GM21367 (cell line): ENCODE measurements around the gene RBM18.

Experiments used
- ATAC-seq: cut with Tn5 transposase; IDR thresholded peaks from one replicate; pipeline ENCODE4 v1.9.1; 2021; ENCODE audit not compliant: unreplicated experiment

Gene RBM18

GRCh38 chr9:122264360-122265148 lies at the start of gene RBM18, which contains the start of gene MRRF:
TSS of gene RBM18 (minus strand) at chr9:122264840. CDS start at chr9:122261492, 3,348 bp downstream.
TSS of gene MRRF (plus strand) at chr9:122264882. CDS start at chr9:122270892, 6,010 bp downstream.
- peak; percentile 83 for ATAC-seq

GRCh38 chr9:122314165-122314564 lies 49.5 kb upstream of the RBM18 start:
- ATAC-seq: no peak

GRCh38 chr9:122309861-122310260 lies 45.2 kb upstream of the RBM18 start:
- ATAC-seq: no peak

DNA sequence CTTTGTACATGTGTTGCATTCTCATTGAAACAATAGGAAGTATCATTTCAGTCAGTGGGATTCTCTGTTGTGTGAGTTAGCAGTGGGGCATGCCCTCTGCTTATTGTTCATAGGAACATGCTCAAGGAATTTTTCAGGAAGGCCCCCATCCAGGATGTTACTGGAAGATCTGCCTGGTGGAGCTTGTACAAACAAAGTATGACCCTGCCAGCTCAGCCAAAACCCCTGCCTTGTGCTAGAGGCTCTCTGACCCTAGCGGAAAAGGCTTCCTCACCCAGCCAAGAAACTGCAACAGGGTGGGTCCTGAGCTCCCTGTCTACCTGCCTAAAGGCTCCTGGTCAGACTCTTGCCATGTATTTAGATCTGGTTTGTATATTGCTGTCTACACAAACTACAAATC lies 43.3 kb upstream of the RBM18 start:
- ATAC-seq: no peak

GRCh38 chr9:122307061-122307460 lies 42.4 kb upstream of the RBM18 start:
- no peak for ATAC-seq

GRCh38 chr9:122302237-122303093 lies 37.8 kb upstream of the RBM18 start:
- ATAC-seq: no peak

GRCh38 chr9:122297512-122297911 lies 32.9 kb upstream of the RBM18 start:
- ATAC-seq: no peak

- ATAC-seq: no peak
These were observed 29.9 kb upstream of the RBM18 start for GRCh38 chr9:122294531-122294930.

GRCh38 chr9:122291458-122291857 lies 26.8 kb upstream of the RBM18 start:
- ATAC-seq: no peak

GRCh38 chr9:122287214-122287720 lies 22.6 kb upstream of the RBM18 start:
- no peak for ATAC-seq

GRCh38 chr9:122286764-122287163 lies 22.1 kb upstream of the RBM18 start:
- ATAC-seq: peak; percentile 69

DNA sequence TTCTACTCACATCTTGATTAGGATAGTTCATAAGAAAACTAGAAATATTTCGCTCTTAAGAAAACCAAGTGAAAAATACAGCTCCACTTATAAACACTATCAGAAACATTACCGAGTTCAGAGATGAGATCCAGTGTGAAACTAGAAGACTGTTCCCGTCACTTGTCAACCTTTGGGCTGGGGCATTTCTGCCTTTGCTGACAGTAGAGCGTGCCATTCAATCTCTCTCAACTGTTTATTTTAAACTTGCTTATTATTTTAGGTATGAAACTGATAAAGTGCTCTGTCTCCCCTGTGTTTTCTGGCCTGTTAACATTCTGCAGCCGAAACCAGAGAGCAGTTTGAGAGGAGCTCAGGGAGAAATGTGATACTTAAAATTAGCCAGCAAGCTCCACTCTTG lies 16.7 kb upstream of the RBM18 start:
- ATAC-seq: no peak

DNA sequence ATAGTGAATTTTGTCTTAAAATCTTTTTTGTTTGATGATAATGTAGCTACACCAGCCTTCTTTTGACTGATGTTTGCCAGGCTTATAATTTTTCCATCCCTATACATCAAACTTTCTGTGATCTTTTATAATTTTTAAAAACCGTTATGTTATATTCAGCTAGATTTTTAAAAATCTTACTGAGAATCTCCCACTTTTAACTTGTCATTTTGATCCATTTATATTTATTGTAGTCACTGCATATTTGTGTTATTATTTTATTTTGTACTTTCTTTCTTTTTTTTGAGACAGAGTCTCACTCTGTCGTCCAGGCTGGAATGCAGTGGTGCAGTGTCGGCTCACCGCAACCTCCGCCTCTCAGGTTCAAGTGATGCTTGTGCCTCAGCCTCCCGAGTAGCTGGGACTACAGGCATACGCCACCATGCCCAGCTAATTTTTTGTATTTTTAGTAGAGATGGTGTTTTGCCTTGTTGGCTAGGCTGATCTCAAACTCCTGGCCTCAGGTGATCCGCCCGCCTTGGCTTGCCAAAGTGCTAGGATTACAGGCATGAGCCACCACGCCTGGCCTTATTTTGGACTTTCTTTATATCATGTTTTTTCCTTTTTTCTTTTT lies 12.8 kb upstream of the RBM18 start:
- no peak for ATAC-seq

DNA sequence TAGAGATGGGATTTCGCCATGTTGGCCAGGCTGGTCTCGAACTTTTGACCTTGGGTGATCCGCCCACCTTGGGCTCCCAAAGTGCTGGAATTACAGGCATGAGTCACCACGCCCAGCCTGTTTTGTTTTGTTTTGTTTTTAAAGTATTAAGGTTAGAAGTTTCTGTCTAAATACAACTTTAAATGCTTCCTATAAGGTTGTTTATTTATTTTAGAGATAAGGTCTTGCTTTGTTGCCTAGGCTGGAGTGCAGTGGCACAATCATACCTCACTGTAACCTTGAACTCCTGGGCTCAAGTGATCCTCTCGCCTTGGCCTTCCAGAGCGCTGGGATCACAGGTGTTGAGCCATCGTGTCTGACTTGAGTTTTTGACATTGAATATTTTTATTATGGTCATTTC lies 11.5 kb upstream of the RBM18 start:
- no peak for ATAC-seq

DNA sequence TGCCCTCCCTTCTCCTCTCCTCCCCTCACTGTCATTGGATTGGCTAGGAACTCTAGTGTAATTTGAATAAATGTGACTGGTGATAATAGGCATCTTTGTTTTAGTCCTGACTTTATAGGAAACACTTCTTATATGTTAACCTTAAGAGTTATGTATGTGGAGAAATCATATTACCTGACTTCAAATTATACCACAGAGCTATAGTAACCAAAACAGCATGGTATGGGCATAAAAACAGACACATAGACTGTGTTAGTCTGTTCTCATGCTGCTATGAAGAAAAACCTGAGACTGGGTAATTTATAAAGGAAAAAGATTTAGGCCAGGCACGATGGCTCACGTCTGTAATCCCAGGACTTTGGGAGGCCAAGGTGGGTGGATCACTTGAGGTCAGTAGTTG lies 9.4 kb upstream of the RBM18 start:
- ATAC-seq: no peak

- ATAC-seq: no peak
These were observed 3.6 kb upstream of the RBM18 start for GRCh38 chr9:122268041-122268814.

DNA sequence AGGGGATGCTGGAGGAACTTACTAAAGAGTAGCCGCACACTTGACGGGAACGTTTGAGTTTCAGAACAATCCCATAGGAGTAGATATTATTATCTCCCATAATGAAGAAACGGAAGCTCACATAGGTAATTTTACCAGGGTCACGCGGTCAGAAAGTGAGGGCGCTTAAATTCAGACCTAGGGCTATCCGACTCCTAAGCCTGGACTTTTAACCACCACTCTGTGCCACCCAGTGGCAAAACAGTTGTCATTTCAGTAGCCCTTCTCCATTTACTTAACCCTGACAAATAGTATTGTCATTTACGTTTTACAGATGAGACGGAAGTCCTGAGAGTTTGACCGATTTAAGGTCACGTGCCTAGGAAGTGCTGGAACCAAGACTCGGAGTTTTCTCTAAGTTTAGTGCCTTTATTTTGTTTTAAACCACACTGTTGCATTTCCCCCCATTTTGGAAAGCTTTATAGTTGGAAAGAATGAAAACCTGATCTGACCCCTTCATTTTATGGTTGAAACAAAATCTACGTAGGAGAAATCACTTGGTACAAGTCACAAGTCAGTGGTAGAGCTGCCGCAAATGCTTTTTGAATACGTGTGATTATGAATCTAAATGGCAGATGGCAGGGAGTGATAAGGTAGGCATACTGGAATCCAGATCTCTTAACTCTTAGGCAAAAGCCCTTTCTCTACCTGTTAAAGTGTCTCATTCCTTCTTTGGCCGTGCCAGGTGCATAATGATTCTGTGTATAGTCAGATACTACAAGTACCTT lies 692 bp upstream of the RBM18 start:
- peak; percentile 21 for ATAC-seq

DNA sequence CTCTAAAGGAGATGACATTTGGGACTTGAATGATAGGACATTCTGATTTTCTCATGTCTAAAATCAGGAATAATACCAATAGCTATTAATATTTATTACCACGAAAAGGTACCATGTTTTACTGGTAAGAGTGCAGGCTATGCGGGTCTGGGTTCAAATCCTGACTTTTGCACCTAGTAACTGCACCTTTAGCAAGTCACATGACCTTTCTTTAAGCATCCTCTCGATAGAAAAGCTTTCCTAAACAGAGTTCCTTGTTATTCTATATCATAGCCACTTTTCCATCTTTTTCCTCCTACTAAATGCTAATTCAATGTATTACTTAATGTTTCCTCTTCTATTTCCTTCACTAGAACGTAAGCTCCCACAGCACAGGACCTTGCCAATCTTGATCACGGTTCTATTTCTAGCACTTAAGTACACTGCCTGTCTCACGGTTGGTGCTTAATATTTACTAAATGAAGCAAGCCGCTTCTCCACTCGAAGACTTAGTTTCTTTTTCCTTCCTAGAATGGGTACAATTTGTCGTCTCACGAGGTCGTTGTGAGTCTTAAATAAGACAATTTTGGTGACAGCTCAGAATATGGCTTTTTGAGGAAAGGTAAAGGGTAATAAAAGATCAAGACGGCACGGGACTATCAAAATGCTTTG lies 816 bp downstream of the RBM18 start:
- ATAC-seq: no peak

GRCh38 chr9:122262073-122262472 lies 2.6 kb downstream of the RBM18 start:
- ATAC-seq: no peak
